ENCODE results near the gene RASGEF1B. TPM values are rescaled to one million over a fixed set of nuclear protein-coding genes. Genes with fewer than 3 reads are reported as not detected.

The RASGEF1B gene
- total RNA-seq = 10 to 100 TPM; 22.9 to 51.9 (median 25.8) TPM
- long read RNA-seq, partial matches to known transcripts = 0 of 3 reads
- long read RNA-seq, other reads (novel, unspliced or antisense) = 2 of 3 reads

DNA sequence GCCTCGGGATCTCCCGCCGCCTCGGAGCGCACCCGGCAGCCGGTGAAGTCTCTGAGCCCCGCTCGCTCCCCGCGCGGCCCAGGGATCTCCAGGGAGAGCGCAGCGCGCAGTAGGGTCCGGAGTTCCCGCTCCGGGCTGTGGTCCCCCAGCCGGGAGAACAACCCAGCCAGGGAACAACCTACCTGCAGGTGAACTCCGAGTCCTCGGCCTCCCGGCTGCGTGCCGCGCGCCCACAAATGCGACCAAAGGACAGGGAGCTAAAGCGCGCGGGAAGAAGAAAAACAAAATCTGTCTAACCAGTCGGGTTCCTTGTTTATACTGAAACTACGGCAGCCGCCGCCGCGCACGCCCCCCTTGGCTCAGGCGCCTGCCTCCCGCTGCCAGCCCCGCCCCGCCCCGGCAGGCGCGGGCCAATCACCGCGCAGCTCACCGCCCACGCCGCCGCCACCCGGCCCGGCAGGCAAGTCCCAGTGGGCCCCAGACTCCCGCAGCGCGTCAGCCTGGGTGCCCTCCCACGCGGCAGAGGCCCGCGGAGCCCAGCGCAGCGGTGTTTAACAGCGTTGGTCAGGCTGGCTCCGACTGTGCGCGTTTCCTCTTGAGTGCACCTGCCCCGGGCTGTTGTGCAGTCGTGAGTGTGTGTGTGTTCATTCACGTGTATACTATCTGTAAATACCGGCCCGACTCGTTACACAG lies at the start of gene RASGEF1B:
TSS of gene RASGEF1B (minus strand) at position 320 of the 693 bp plus-strand sequence. CDS start 12,399 bp downstream, outside the sequence.
- H3K36me3 ChIP-seq = no peaks in the 10 kb centered on the region
- H3K27ac ChIP-seq = peak within 1 kb of the TSS; percentile 97 to 100 (median 99)
- DNase-seq (peak; percentile 96 to 97 (median 97)), ATAC-seq (peak; percentile 81 to 95 (median 91))
- TF ChIP-seq POLR2A (IDR thresholded peaks at IDR 0.05) = peak; percentile 99
- TF ChIP-seq, protein P1, sequence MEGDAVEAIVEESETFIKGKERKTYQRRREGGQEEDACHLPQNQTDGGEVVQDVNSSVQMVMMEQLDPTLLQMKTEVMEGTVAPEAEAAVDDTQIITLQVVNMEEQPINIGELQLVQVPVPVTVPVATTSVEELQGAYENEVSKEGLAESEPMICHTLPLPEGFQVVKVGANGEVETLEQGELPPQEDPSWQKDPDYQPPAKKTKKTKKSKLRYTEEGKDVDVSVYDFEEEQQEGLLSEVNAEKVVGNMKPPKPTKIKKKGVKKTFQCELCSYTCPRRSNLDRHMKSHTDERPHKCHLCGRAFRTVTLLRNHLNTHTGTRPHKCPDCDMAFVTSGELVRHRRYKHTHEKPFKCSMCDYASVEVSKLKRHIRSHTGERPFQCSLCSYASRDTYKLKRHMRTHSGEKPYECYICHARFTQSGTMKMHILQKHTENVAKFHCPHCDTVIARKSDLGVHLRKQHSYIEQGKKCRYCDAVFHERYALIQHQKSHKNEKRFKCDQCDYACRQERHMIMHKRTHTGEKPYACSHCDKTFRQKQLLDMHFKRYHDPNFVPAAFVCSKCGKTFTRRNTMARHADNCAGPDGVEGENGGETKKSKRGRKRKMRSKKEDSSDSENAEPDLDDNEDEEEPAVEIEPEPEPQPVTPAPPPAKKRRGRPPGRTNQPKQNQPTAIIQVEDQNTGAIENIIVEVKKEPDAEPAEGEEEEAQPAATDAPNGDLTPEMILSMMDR (IDR thresholded peaks at IDR 0.05) = no peak
- H3K27me3 ChIP-seq = no peaks in the 10 kb centered on the region
- peaks cover 0 to 41% (median 17%) of the 10 kb centered on the region in 4 donors for H3K4me1 ChIP-seq
- peak within 1 kb of the TSS; percentile 81 to 90 (median 87) for H3K4me3 ChIP-seq
- H3K9me3 ChIP-seq = no peaks in the 10 kb centered on the region
- 0% methylated on average over 5 of the region's 71 CpGs for WGBS (ENCODE audit: insufficient coverage, low coverage, low lambda C conversion rate, missing lambda C conversion rate)
- intact Hi-C loops (cut with DNase I) = loop anchor here in 1 of 2 donors (10.0 kb wide), 1 partner anchor 373 kb away; no protein-coding TSS in a partner anchor

DNA sequence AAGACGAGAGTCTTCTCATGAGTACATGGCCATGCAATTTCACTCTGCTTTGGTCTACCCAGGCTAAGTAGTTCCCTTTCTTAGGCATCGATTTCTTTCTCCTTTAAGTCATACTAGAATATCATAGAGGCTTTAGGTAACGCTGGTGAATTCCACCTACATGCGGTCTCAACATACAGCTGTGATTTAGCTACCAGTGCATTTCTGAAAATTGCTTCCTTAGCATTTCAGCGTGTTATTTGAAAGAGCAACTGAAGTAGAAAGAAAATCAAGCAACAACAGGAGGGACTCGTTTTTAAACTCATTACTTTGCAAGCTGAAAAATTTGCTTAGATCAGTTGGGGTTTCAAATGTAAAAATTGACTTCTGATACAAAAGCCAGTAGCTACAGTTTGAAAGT lies 48.1 kb upstream of the RASGEF1B start:
- Histone ChIP-seq H3K36me3 (no peaks in the 10 kb centered on the region), H3K4me3 (no peak overlapping the region), H3K27ac (no peak overlapping the region), H3K9me3 (no peaks in the 10 kb centered on the region), H3K4me1 (no peaks in the 10 kb centered on the region), H3K27me3 (no peaks in the 10 kb centered on the region)
- no peak for TF ChIP-seq POLR2A (IDR thresholded peaks at IDR 0.05)
- TF ChIP-seq, protein P1 (IDR thresholded peaks at IDR 0.05) = no peak
- ATAC-seq (no peak), DNase-seq (no peak)
- intact Hi-C loops (cut with DNase I) = no loop called here
- WGBS (ENCODE audit: insufficient coverage, low coverage, low lambda C conversion rate, missing lambda C conversion rate) = 79% methylated on average over 6 of the region's 6 CpGs

DNA sequence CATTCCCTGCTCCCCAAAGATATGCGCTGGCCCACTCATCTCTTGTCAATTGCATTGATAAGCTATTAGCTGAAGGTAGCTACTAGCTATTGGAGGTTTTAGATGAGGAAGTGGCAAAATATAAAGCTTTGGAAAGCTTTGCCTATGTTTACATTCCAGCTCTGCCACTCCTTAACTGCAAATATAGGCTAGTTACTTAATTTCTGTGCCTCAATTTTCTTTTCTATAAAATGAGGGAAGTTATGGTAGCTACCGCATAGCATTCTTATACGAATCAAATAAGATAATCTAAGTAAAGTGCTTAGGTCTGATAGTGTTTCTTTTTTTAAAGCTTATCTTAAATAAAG lies 47.7 kb upstream of the RASGEF1B start:
- Histone ChIP-seq H3K27ac (no peak overlapping the region), H3K27me3 (no peaks in the 10 kb centered on the region), H3K36me3 (no peaks in the 10 kb centered on the region), H3K4me1 (no peaks in the 10 kb centered on the region), H3K4me3 (no peak overlapping the region), H3K9me3 (no peaks in the 10 kb centered on the region)
- DNase-seq (no peak), ATAC-seq (no peak)
- intact Hi-C loops (cut with DNase I) = no loop called here
- TF ChIP-seq, protein P1 (IDR thresholded peaks at IDR 0.05) = no peak
- WGBS (ENCODE audit: insufficient coverage, low coverage, low lambda C conversion rate, missing lambda C conversion rate) = 94% methylated on average over 2 of the region's 3 CpGs

DNA sequence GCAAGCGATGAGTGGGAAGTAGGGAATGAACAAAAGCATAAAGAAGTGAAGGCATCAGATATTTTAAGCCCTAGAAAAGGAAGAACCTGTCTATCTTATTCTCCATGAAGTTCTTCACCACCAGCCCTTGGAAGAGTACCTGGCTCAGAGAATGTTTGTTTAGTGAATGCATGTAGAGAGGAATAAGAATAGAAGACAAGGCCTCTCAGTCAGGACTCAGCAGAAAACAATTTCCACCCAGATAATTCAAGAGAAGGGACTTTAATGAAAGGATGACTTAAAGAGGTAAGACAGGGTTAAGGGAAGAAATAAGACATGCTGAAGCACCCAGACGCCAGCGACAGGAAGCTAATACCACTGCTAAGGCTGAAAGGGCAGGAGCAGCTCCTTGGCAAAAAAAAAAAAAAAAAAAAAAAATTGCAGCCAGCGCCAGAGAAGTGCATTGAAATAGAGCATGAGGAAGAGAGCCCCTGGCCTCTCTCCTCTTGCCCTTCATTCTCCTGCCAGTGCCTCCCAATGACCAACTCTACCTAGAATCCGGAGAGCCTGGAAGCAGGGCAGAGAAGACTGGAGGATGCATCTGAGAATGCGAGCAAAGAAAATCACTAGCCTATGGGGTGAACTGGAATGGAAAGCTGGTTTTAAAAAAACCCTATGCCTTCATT lies 47.2 kb upstream of the RASGEF1B start:
- ATAC-seq = no peak
- Histone ChIP-seq H3K9me3 (no peaks in the 10 kb centered on the region), H3K27me3 (no peaks in the 10 kb centered on the region), H3K36me3 (no peaks in the 10 kb centered on the region), H3K4me3 (no peak overlapping the region), H3K27ac (no peak overlapping the region), H3K4me1 (no peaks in the 10 kb centered on the region)
- no peak for TF ChIP-seq POLR2A (IDR thresholded peaks at IDR 0.05)
- TF ChIP-seq, protein P1 (IDR thresholded peaks at IDR 0.05) = no peak
- WGBS (ENCODE audit: insufficient coverage, low coverage, low lambda C conversion rate, missing lambda C conversion rate) = 59% methylated on average over 4 of the region's 6 CpGs
- no peak for DNase-seq
- intact Hi-C loops (cut with DNase I) = no loop called here

All from right lobe of liver (tissue), 6 donors.